Aorta (tissue), 5 donors: ENCODE data around the gene DUS1L. TPM values are rescaled to one million over a fixed set of nuclear protein-coding genes. Genes with fewer than 3 reads are reported as not detected.

Experiments used
- ATAC-seq: fragments of 200-7000 bp; cut with Tn5 transposase; one replicate; pipeline ENCODE4 v1.9.1; 2022; ENCODE audit warnings: moderate library complexity; ENCODE audit not compliant: low FRiP score
- DNase-seq, 2 donors: peaks; one replicate each; pipeline ENCODE4 v3.0.0-alpha.2; 2020
- H3K27ac ChIP-seq, 2 donors: one replicate each; pipeline ENCODE4 v1.5.1; 2013; ENCODE audit warnings: low read length in 2 of 2, mild to moderate bottlenecking in 2 of 2, moderate library complexity in 2 of 2, control low read depth in 1 of 2, inconsistent platforms in 1 of 2, low read depth in 1 of 2
- H3K27me3 ChIP-seq, 2 donors: one replicate each; pipeline ENCODE4 v1.6.1; 2013; ENCODE audit warnings: control low read depth in 1 of 2, low read length in 1 of 2, mild to moderate bottlenecking in 1 of 2, moderate library complexity in 1 of 2; ENCODE audit not compliant: insufficient read depth in 2 of 2, control insufficient read depth in 1 of 2
- H3K36me3 ChIP-seq, 2 donors: one replicate each; pipeline ENCODE4 v1.6.1; 2013; ENCODE audit warnings: control low read depth in 1 of 2, low read length in 1 of 2, mild to moderate bottlenecking in 1 of 2; ENCODE audit not compliant: insufficient read depth in 2 of 2, control insufficient read depth in 1 of 2
- H3K4me1 ChIP-seq, 2 donors: one replicate each; pipeline ENCODE4 v1.6.1; 2013; ENCODE audit warnings: low read length in 2 of 2, control low read depth in 1 of 2, mild to moderate bottlenecking in 1 of 2, moderate library complexity in 1 of 2; ENCODE audit not compliant: insufficient read depth in 2 of 2, control insufficient read depth in 1 of 2
- H3K4me3 ChIP-seq, 2 donors: one replicate each; pipeline ENCODE4 v1.5.1; 2013; ENCODE audit warnings: low read length in 2 of 2, control low read depth in 1 of 2, mild to moderate bottlenecking in 1 of 2
- H3K9me3 ChIP-seq: one replicate; pipeline ENCODE4 v1.6.1; 2013; ENCODE audit warnings: mild to moderate bottlenecking, low read length; ENCODE audit not compliant: control insufficient read depth
- WGBS, 2 donors: extraction: QIAGEN DNeasy Blood & Tissue Kit; methylation state at CpG; one replicate each; pipeline ENCODE4 v1.1.7; 2013; 5-methylcytosine and 5-hydroxymethylcytosine counted together
- intact Hi-C, 2 donors: fragments of 100-400 bp; cut with DNase I; formaldehyde crosslinking; loops; one replicate each; pipeline versions ENCODE4 v1.14.2 to v1.15.0; 2022
- polyA plus RNA-seq, 2 donors: library from polyadenylated mRNA; stranded (reverse); fragments of 200-250 nt; gene quantifications; one replicate each; pipeline ENCODE4 v1.2.3, GENCODE V29; 2013
- total RNA-seq, 2 donors: library from RNA; stranded (reverse); fragmentation: NEBNext Ultra II Directional; extraction: Animal tissue kit (Norgen Biotek cat#: 25700); gene quantifications; one replicate each; pipeline ENCODE4 v1.2.1, GENCODE V29; 2021
- donor health status: healthy with polysubstance abuse.
- donor health status: Bipolar disorder and iron deficiency.
- donor health status: DM: no; HTN: no; CAD: no.
- donor health status: DM: no; HTN: no; CAD: no.
- donor health status: DM: yes; HTN: yes; CAD: no.

The DUS1L gene
- total and polyA plus RNA-seq, 4 donors, result 43.7 to 143 (median 54.1) TPM

DNA sequence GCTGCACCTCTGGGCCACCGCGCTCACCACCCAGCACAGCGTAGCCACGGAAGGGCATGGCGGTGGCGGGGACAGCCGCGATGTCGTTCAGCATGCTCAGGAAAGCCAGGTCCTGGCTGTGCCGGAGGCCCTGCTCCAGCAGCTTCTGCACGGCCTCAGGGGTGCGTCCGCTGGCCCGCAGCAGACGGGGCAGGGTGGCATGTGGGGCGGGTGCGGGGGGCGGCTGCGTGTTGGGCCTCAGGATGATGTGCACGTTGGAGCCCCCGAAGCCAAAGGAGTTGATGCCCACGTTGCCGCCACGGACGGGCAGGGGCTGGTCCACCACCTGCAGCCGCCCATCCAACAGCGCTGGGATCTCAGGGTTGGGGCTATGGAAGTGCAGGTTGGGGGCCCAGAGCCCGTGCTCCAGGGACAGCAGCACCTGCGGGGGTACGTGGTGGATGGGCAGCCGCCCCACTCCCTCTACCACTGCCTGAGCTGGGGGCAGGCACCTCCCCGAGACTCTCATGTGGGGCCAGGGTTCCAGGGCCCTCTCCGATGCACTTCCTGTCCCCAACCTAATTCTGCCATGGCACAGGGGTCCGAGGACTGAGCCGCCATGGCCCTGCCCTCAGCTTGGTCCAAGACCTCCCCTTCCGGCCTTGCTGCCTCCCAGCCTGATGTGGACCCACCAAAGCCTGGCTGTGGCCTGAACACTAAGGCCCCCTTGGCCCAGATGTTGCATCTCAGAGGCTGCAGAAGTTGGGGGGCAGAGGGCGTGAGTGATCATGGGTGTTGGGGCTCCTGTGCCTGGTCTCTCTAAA is 25.9 kb upstream of the DUS1L start:
- no peaks in the 10 kb centered on the region for H3K9me3 ChIP-seq
- H3K36me3 ChIP-seq, result peaks cover 0 to 14% of the 10 kb centered on the region in 2 donors
- no peaks in the 10 kb centered on the region for H3K27me3 ChIP-seq
- intact Hi-C loops, result no loop called here
- H3K27ac ChIP-seq, result no peak overlapping the region
- H3K4me1 ChIP-seq, result no peaks in the 10 kb centered on the region
- no peak overlapping the region for H3K4me3 ChIP-seq
- WGBS, 2 donors, result 95% methylated on average over 33 to 37 of the region's 37 CpGs
- no peak for DNase-seq
- ATAC-seq, result no peak

DNA sequence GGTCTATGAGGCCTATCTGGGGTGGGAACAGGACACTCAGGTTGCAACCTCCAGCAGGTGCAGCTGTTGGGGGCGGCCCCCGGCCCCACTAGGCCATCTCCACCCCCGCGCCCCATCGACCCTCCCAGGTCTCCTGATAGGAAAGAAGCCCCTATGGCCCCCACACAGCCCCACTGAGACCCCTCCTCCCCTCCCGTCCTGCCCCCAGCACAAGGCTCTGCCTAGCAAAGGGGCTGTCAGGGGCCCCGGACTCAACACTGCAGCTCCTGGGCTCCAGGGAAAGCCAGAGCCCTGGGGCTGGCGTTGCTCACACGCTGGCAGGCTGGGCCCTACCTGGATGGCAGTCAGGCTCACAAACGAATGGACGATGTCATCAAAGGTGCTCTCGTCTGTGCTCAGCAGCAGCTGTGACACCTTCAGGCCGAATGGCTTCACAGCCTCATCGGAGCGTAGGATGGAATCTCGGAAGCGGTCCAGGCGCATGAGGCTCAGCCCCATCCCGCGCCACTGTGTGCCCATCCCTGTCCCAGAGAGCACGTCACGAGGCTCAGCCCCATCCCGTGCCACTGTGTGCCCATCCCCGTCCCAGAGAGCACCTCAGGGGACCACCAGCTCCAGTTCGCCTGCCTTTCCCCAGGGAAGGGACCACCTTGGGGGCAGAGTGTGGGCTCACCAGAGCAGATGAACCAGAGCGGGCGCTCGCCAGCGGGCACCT is 25.1 kb upstream of the DUS1L start:
- WGBS, 2 donors, result 94% methylated on average over 28 to 29 of the region's 29 CpGs
- no peak overlapping the region for H3K4me3 ChIP-seq
- H3K27ac ChIP-seq, result no peak overlapping the region
- no peaks in the 10 kb centered on the region for H3K4me1 ChIP-seq
- no peaks in the 10 kb centered on the region for H3K27me3 ChIP-seq
- intact Hi-C loops, result no loop called here
- ATAC-seq (no peak), DNase-seq (no peak)
- H3K9me3 ChIP-seq, result no peaks in the 10 kb centered on the region
- peaks cover 0 to 16% of the 10 kb centered on the region in 2 donors for H3K36me3 ChIP-seq

DNA sequence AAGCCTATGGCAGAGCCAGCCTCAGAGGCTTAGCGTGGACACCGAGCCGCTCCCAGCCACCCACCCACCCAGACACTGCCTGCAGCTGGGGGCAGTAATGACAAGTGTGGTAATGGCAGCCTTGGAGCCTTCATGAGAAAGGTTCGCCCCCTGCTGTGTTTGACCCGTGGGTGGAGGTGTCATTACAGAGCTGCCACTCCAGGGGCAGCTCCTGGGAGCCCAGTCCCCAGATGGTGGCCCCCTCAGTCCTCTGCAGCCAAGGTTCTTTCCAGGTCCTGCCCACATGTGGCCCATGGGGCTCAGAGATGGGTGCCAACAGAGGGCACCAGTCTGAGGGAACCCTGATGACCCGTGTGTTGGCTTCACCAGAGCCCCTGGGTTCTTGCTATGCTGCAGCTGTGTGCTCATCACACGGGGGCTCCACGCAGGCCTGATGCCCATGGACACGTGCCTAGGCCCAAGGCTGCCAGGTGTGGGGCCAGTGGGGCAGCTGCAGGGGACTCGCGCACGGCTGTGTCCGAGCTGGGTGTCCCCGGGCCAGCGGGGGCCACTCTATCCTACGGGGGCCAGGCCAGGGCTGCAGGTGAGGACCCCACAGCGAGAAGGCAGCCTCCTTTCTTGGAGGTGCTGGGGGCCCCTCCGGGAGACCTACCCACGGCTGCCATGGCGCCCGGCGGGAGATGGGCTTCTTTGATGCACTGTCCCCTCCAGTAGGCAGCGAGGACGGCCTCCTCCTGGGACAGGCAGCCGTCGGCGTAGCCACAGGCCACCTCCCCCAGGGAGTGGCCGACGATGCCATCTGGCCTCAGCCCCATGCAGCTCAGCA is 24.3 kb upstream of the DUS1L start:
- Histone ChIP-seq H3K4me1 (no peaks in the 10 kb centered on the region), H3K9me3 (no peaks in the 10 kb centered on the region), H3K36me3 (peaks cover 0 to 18% of the 10 kb centered on the region in 2 donors), H3K4me3 (no peak overlapping the region), H3K27ac (no peak overlapping the region), H3K27me3 (no peaks in the 10 kb centered on the region)
- DNase-seq, result peak in 1 of 2 donors; percentile 42
- intact Hi-C loops, result no loop called here
- WGBS, 2 donors, result 89 to 90% methylated on average over 28 to 29 of the region's 29 CpGs
- ATAC-seq, result no peak

DNA sequence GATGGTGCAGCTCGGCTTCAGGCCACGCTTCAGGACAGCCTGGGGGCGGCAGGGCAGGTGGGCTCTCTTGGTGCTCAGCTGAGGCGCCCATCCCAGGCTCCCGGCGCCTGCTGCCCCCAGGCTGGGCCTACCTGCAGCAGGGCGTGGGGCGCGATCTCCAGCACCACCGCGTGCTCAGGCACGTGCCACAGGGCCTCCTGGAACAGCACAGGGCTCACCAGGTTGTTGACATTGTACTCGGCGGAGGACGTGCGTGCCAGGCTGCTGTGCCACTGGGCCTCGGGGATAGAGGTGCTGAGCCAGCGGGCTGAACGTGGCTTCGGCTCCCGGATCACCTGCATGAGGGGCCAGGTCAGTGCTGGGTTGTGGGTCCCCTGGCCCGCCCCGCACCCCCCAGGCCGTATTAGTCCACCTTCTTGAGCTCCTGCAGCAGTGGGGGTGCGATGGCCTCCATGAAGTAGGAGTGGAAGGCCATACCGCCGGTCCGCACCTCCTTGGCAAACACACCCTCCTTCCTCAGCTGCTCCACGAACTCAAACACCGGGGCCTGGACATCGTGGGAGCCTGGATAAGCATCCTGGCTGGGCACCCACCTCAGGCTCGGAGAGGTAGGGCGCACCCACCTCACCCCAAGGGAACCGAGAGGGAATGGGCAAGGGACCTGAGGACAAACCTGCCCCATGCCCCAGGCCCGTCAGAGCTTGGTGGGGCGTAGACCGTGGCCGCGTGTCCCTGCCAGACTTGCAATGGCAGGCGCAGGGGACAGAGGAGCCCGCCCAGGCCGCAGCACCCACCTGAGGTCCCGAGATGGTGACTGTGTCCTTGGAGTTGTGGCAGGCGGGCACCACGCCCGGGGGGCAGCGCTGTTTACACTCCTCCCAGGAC is 23.5 kb upstream of the DUS1L start:
- intact Hi-C loops, result no loop called here
- Histone ChIP-seq H3K27me3 (no peaks in the 10 kb centered on the region), H3K27ac (no peak overlapping the region), H3K4me1 (no peaks in the 10 kb centered on the region), H3K4me3 (no peak overlapping the region), H3K9me3 (no peaks in the 10 kb centered on the region), H3K36me3 (peaks cover 0 to 19% of the 10 kb centered on the region in 2 donors)
- ATAC-seq, result no peak
- DNase-seq, result peak in 1 of 2 donors; percentile 41
- 92 to 95% methylated on average over 47 of the region's 47 CpGs for WGBS, 2 donors

DNA sequence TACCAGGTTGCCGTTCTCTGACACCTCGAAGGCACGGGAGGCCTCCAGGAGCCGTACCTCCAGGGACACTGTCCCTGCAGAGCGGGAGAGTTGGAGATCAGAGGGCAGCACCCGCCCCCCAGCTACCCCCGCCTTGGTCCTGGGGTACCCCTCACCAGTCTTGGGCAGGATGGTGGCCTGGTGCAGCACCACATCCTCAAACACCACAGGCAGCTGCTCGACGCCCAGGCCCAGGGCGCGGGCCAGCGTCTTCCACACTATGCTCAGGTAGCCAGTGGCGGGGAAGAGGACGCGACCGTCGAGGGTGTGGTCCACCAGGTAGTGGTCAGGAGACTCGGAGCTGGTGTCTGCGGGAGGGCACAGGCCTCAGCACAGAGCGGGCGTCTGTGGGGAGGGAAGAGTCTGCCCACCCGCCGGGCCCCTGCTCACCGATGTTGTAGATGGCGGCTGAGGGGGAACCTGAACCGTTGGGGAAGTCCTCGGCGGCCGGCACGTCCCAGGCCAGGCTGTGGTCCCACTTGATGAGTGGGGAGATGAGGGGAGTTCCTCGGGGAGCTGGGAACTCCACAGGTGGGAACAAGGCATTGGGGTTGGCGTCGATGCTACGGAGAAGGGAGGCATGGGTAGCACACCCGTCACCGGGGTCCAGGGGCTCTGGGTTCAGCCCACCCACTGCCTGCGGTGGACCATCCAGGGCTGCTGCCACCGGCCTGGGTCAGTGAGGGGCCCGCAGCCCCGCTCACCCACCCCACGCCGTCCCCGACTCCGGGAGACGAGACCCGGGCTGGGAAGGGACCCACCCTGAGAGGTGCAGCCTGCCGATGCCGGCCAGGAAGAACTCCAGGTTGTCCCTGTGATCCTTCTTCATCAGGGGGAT is 22.6 kb upstream of the DUS1L start:
- DNase-seq, result no peak
- intact Hi-C loops, result no loop called here
- 95% methylated on average over 48 of the region's 48 CpGs for WGBS, 2 donors

DNA sequence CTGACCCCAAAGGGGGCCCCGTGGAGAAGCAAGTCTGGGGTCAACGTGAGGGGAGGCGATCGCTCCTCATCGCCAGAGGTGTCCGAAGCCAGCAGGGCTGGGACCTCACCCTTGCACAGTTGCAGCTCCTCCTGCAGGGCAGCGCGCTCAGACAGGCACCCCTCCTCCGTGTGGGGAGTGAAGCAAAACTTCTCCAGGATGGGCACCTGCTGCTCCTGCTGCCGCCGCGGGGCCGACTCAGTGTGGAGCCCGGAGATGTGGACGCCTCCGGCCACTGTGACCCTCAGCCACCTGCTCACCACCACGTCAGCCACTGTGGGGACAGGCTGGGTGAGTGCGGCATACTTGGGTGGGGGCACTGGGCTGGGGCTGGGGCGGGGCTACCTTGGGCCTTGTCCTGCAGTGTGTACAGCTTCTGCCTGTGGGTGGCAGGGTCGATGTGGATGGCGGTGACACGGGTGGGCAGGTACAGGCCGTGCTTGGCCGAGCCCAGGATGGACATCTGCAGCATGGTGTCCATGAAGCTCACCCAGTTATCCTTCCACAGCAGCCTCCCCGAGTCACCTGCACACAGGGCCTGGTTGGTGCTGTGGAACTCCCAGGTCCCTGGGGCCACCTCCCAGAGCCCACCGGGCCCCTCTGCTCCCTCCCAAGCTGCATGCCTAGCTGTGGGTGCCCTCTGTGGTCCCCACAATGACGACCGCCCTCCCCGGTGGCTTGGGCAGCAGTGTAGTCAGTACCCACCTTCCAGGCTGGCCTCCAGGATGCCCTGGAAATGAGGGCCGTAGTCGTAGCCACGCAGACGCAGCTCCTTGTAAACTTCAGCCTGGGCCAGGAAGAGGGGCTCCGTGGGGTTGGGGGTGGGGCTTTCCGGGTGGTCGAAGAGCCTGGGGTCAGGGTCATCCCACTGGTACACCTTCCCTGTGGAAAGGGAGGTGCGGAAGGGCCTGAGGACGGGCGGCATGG is 21.6 kb upstream of the DUS1L start:
- ATAC-seq, result no peak
- no peaks in the 10 kb centered on the region for H3K9me3 ChIP-seq
- intact Hi-C loops, result no loop called here
- H3K4me1 ChIP-seq, result no peaks in the 10 kb centered on the region
- H3K27me3 ChIP-seq, result no peaks in the 10 kb centered on the region
- DNase-seq, result no peak
- H3K36me3 ChIP-seq, result peaks cover 0 to 15% of the 10 kb centered on the region in 2 donors
- no peak overlapping the region for H3K4me3 ChIP-seq
- no peak overlapping the region for H3K27ac ChIP-seq
- WGBS, 2 donors, result 89 to 91% methylated on average over 37 to 39 of the region's 39 CpGs

More for the DNA sequence above, 22.6 kb upstream of the DUS1L start:
- ATAC-seq, result no peak
- no peak overlapping the region for H3K4me3 ChIP-seq
- no peaks in the 10 kb centered on the region for H3K4me1 ChIP-seq
- H3K36me3 ChIP-seq, result peaks cover 0 to 19% of the 10 kb centered on the region in 2 donors
- H3K27ac ChIP-seq, result no peak overlapping the region
- H3K27me3 ChIP-seq, result no peaks in the 10 kb centered on the region
- no peaks in the 10 kb centered on the region for H3K9me3 ChIP-seq
